GM19395 (cell line): ENCODE measurements around the gene DNAH17.

ENCODE experiments used
- ATAC-seq: cut with Tn5 transposase; IDR thresholded peaks from one replicate; pipeline ENCODE4 v1.9.1; 2021; ENCODE audit warnings: mild to moderate bottlenecking, moderate library complexity; ENCODE audit not compliant: unreplicated experiment

Gene DNAH17

DNA sequence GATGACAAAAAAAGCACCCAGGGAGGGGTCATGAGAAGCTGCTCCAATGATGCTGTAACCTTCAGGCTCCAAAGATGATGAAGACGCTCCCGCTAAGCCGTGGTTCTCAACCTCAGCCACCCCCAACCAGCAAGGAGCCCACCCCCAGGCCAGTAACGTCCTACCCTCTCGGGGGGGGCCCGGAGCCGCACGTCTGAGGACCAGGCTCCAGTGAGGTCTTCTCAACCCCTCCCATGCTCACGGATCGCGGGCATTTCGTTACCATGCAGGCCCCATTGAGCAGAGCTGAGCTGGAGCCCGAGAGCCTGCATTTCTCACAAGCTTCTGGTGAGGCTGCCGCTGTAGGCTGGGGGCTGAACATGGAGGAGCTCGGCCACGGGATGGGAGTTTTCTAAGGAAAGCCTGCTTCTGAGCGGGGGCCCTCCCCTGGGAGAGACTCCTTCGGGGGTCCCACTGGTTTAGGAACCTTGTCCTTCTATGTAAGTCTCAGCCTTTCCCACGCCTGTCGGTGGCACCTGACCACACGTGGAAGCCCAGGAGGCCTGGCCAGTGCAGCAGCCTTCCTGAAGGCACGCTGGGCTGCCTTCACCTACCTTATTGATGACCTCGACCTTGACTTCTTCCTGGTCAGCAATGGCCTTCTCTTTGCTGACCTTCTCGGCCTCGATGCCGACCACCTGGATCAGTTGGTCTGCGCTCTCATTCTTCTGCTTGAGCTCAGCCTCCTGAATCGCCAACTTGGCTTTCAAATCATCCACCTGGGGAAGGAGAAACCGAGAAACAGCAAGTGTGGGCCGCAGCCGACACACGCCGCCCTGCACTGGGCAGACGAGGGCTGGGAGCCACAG lies 116.0 kb downstream of the DNAH17 start:
- no peak for ATAC-seq

DNA sequence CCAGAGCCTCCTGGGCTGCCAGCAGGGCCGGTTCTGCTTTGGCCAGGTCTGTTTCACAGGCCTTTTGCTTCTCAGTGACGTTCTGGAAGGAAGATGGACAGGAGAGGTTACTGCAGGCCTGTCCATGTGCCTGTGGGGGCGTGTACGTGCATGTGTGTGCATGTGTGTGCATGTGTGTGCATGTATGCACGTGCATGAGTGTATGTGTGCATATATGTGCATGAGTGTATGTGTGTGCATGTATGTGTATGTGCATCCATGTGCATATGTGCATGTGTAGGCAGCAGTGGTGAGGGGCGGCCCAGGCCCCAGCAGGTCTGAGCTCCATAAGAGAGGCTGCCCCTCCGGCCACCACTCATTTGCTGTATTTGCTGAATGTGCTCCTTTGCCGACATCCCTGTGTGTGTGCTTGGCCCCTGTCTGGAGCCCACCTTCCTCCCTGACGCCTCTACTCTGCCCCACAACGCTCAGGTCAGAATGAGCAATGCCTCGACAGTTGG lies 117.0 kb downstream of the DNAH17 start:
- no peak for ATAC-seq

DNA sequence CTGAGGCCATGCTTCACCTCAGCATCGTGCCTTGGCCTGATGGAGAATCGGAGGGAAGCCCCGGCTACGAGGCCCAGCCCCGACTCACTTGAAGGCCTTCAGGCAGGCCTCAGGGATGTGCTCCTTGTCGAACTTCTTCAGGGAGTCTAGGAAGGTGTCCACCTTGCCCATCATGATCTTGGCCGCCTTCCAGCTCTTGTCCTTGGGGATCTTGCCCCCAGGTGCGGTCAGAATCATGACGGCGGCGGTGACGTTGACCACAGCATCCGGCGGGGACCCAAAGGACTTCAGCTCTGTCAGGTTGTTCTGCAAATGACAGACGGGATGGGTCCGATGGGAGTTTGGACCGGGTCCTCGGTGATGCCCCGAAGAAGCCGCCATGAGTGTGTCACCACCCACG lies 117.5 kb downstream of the DNAH17 start:
- ATAC-seq, result no peak

DNA sequence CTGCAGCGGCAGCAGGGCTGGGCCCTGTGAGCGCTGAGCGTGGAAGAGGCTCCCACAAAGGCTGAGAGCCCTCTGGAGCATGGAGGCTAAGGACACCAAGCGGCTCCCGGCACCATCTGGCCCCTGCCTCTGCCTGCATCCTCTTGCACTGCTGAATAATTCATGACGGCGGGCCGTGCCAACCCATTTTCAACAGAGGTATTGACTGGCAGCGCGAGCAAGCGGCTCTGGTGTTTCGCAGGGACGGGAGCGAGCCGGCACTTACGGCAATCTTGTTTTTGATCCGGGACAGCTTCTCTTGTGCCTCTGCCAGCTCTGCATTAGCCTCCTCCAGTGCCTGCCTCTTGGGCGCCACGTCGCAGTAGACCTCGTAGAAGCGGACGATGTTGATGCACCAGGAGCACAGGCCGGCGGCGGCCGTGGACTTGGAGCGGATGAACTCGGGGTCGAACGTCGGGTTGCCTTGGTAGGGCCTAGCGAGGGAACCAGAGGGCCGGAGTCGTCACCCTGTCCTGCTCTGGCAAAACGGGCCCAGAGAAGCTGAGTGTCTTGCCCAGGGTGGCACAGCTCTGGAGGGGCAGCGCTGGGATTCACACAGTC lies 118.4 kb downstream of the DNAH17 start:
- ATAC-seq, result no peak

DNA sequence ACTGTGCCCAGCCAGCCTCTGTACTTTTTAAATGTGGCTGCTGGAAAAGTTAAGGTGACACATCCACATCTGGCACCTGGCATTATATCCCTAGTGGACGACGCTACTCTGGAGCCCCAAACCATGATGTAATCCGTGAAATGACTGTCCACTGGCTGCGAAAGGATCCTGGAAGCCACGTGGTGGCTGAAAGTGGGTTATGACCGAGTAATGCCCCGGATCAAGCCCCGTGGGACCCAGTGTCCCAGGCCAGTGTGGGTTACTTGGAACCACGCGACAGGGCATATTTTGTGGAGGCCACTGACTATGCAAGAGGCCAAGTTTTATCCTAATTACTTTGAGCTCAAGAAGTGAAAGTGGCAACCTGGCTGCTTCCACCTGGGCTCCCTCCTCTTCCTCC lies 119.1 kb downstream of the DNAH17 start:
- no peak for ATAC-seq

DNA sequence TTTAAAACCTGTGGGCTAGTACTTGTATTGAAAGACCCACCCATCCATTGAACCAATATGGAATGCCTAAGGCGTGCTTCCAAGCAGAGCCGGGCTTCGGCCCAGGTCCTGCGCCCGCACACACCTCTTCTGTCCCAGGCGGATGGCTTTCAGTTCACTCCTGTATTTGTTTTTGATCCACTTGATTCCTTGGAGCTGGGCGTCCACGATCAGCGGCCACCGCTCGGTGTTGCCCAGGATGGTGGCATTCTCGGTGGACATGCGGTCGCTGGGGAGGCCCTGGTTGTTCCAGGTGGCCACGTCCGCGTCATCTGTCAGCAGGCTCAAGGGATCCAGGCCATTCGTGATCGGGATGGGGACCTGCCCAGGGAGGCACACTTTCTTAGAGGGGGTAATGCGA lies 122.8 kb downstream of the DNAH17 start:
- no peak for ATAC-seq

DNA sequence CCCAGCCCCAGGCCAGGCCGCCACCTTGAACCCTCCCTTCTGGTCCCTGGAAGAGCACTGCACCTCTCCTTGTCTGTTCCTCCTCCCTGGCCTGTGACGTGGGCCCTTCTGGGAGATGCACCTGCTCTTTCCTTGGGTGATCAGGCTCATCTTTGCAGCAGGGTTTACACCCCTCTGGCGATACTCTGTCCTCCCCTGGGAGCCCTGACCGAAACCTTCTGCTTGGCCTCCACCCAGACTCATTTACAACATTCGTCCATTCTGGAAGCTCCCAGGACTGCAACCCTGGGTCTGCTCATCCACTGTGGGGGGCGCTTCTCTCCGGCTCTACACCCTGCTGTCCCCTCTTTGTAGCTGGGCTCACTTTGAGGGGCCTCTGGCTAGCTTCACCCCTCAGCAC lies 125.4 kb downstream of the DNAH17 start:
- ATAC-seq, result no peak

DNA sequence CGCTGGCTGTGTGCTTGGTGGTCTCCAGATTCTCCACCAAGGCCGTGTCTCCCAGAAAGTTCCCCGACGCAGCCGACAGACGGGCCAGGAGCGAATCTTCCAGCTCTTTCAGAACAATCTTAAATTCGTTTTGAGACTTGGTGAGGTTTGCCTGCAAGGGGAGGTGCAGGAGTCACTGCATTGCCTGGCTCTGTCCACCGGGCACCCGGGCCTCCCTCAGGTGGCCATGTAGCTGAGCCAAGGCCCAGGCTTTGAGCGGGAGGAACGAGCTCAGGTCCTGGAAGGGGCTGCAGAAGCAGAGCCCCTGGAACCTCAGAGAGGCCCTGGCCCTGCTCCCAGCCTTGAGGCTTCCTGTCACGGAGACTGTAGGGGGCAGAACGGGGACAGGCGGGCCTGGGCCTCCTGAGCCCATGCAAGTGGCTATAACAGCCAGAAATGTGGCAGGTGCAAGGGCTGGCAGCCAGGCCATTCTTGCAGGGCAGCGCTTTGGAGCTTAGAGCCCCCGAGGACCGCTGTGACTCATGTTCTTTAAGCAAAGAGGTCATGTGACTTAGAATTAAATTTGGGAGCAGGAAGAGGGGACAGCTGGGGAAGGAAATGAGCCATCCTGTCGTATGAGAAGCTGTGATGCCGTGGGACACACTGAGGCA lies 126.4 kb downstream of the DNAH17 start:
- no peak for ATAC-seq

DNA sequence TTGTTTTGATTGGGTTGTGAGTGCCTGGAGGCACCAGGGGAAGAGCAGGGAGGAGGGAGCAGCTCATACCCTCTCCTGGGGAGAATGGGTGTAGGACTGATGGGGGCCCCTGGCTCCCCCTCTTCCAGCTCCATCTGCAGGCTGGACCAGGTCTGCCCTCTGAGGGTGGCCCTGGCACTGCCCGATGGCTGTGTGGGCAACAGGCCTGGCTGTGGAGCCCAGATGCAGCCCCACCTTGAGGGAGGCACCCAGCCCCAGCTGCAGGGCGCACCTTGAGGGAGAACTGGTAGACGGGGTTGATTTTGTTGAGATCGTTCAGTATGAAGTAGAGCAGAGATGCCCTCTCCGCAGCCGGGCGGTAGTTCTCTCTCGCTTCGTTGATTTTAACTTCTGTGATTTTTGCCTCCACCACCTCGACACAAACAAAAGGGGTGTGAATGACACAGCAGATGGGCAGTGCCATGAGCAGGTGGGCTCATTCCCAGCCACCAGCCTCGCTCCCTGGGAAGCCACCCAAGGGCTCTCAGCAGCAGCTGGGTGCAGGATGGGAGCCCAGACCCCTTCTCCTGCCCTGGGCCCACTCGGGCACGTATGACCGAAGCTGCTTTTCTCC lies 127.1 kb downstream of the DNAH17 start:
- no peak for ATAC-seq

DNA sequence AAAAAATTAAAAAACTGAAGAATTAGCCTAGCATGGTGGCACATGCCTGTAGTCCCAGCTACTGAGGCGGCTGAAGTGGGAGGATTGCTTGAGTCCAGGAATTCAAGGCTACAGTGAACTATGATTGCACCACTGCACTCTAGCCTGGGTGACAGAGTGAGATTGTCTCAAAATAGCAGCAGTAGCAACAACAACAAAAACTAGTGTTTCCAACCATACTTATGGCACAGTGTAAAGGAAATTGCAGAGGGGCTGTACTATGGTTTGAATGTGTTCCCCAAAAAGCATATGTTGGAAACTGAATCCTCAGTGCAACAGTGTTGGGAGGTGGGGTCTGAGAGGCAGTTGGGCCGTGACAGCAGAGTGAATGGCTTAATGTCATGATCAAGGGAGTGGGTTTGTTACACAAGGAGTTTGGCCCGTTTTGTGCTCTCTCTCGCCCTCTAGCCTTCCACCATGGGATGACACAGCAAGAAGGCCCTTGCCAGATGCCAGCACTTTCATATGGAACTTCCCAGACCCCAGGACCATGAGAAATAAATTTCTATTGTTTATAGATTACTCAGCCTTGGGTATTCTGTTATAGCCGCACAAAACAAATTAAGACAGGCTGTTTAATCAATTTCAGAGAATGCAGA lies 128.7 kb downstream of the DNAH17 start:
- no peak for ATAC-seq

DNA sequence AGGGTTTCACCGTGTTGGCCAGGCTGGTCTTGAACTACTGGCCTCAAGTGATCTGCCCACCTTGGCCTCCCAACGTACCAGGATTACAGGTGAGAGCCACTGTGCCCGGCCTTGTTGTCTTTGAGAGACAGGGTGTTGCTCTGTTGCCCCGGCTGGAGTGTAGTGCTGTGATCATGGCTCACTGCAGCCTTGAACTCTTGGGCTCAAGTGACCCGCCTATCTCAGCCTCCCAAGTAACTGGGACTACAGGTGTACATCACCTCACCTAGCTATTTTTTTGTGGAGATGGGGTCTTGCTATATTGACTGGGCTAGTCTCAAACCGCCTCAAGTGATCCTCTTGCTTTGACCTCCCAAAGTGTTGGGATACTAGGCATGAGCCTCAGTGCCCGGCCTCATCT lies 130.4 kb downstream of the DNAH17 start:
- ATAC-seq, result no peak

DNA sequence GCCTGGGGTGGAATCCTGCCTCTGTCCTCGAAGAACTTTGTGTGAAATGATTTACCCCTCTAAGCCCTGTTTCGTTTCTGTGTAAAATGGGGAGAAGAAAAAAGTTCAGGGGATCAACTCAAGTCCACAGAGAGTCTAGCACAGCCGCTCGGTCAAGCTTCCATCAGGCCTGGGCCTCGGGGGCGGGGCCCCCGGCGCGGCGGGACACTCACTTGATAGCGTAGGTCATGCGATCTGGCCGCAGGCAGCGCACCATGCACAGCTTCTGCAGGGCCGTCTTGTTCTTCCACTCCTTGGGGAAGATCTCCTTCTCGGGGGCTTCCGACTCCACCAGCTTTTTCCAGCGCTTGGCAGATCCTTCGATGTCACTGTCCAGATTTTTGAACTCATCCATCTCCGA lies 132.8 kb downstream of the DNAH17 start:
- ATAC-seq, result no peak

DNA sequence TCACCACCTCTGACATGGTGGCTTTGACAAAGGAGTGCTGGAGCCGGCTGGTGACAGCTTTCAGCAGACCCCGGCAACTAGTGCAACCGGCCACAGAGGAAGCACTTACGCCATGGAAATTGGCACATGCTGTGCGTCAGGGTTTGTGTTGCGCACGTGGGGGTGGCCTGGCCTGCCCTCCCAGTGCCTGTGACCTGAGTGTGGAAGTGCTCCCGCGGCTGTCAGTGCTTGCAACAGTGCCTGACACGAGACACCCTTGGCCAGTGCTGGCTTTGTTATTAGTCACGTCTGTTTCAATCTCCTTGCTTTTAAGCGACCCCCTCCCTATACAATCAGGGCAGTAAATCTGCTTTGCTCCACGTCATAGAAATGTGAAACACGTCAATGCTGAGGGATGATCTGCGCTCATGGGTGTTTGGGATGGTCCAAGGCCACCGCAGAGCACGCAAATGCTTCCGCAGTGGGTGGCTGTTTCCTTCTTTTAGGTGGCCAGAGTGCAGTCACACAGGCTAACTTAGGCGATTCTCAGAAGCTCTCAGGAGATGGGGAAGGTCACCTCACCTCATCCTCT lies 134.5 kb downstream of the DNAH17 start:
- no peak for ATAC-seq

DNA sequence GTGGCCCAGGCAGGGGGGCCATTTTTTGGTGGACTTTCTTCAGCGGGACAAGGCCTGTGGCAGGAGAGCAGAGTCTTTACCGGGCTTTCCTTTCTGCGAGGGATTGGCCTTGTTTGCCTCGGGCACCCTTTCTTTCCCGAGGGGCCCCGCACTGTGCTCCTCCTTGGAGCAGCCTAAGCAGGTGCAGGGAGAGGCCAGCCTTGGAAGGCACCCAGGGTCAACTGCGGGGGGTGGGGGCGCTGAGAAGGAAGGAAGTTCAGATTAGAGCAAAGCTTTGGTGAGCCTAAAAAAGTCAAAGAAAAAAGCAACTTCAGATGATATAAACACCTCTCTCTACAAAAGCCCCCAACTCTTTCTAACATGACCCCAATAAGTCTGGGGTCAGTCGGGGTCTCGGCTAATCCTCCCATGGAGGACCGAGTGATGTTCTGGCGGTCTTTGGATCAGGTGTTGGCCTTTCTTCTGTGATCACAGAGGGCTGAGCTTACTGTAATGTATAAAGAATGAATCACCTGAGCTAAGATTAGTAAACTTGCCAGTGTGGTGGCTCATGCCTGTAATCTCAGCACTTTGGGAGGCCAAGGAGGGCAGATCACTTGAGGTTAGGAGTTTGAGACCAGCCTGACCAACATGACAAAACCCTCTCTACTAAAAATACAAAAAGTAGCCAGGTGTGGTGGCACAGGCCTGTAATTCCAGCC lies 135.8 kb downstream of the DNAH17 start:
- ATAC-seq, result no peak

DNA sequence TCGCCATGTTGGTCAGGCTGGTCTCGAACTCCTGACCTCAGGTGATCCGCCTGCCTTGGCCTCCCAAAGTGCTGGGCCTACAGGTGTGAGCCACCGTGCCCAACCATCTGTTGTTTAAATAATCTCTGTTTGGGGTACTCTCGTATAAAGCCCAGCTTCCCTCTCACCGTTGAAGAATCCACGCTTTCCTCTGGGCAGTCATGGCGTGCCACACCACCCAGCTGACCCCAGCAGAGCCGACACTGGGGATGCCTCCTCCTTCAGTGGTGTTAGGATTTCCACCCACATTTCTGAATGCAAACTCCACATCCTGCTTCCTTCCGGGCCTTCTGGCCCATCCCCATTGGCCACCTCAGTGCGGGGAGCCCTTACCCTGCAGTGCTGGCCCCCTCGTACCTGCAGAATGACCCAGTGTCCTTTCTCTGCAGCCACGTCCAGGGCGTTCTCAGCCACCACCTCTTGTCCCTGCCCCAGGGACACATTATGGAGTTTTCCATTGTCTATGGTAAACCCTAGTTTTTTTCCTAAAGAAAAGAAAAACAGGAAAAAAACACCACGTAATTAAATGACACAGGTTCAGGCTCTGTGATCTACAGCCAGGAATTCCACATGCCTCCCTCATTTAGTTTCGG lies 138.4 kb downstream of the DNAH17 start:
- ATAC-seq, result no peak

DNA sequence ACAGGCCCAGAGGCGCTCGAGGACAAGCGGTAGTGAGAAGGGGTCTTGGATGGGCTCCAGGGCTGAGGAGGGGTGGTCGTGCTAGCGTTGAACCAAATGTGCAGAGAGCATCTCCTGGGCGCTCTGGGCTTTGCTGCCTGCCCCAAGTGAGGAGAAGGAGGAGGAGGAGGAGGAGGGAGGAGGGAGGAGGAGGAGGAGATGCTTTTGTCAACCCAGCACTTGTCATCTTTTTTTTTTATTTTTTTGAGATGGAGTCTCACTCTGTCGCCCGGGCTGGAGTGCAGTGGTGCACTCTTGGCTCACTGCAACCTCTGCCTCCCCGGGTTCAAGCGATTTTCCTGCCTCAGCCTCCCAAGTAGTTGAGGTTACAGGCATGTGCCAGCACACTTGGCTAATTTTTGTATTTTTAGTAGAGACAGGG lies 138.9 kb downstream of the DNAH17 start:
- ATAC-seq, result no peak

DNA sequence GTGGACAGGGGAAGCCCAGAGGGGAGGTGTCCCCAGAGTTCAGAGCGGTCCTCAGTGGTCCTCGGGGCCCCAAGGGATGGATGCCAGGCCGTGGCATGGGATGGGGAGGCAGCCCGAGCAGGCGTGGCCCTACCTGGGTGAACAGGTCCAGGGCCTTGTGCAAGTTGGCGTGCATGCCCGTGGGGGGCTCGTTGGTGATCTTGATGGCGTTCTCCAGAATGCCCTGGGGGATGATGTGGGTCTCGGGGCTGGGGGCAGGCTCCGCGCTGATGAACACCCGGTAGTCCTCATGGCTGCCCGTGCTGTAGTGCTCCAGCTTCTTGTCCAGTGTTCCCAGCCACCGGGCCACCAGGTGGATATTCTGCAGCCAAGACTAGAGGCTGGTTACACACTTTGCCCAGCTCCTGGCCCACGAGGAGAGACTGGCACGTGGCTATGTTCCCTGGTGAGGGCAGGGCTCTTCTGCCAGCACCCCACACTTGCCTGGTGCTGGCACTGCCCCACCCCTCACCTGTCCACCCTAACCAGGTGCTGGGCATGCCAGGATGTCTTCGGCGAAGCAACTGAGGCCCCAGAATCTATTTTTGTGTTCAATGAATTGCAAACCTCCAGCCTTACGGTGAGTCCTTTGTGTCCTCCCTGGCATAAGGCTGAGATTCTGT lies 139.6 kb downstream of the DNAH17 start:
- ATAC-seq, result no peak

DNA sequence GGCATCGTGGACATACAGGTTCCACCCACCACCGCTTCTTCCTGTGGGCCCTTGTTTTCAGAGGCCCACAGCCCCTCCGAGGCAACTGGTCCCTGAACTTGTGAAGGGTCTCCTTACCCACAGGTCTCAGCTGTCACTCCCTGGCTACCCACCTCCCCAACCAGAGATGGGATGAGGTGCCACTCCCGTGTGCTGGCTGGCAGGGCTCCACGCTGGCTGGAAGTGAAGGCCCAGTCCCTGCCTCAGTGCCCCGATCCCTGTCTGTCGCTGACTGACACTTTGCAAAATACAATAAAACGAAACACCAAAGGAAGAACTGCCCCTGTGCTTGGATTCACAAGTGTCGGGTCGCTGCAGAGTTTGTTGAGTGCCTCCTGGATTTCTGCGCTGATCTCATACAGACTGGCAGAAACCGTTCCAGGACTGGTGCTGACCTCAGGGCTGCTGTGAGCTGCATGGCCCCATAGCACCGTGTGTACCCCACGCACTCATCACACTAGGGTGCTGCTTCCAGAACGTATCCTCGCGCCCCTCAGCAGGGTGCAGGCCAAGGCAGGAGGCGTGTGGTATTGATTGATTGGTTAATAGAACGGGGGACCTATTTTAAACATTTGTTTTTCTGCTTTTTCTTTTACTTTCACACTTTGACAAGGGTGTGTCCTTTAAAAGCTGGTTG lies 141.7 kb downstream of the DNAH17 start:
- ATAC-seq, result no peak
